ENCODE measurements around the gene C12orf43.

DNA sequence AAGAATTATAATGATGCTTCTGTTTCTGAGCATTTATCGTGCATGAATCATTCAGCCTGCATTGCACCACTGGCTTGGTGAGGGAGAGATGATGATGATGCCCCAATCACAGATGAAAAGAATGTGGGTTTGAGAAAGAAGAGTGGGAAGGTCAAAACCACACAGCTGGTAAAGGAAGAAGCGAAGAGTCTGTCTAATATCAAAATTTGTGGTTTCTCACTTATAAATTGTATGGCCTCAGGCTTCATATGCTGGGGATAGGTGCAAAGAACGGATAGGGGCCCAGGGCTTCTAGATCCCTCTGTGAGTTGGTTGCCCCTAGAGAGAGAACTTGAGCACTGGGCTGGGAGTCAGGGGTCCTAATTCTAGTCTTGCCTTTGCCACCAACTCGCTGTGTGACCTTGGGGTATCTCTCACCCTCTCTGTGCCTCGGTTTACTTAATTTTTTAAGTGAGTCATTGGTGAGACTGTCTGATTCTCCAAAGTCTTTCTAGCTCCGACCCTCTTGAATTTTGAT is 20.6 kb upstream of the C12orf43 start:
- TF ChIP-seq CTCF (IDR thresholded peaks at IDR 0.05; ENCODE audit: low read length) (no peak), EZH2phosphoT487 (IDR thresholded peaks at IDR 0.05; ENCODE audit: low read length) (no peak), EZH2 (optimal IDR thresholded peaks at IDR 0.05; ENCODE audit: low read depth, low read length) (no peak)
